ENCODE measurements around the gene DMXL1.

DMXL1 gene

GRCh38 chr5:119271758-119272730 is 201.2 kb downstream of the DMXL1 start:
- Histone ChIP-seq H3F3A (ENCODE audit: insufficient read depth, low read length) (peaks cover 33% of the 10 kb centered on the region), H2AFZ (ENCODE audit: low read length) (no peak overlapping the region), H3K36me3 (replicated peaks; ENCODE audit: insufficient read depth, low read length) (no peaks in the 10 kb centered on the region), H3K79me2 (ENCODE audit: low read length) (peaks cover 56% of the 10 kb centered on the region), H3K4me3 (ENCODE audit: low read length) (no peak overlapping the region), H3K9me2 (replicated peaks; ENCODE audit: insufficient read depth, low read length) (no peaks in the 10 kb centered on the region), H3K9ac (ENCODE audit: low read length) (no peak overlapping the region), H3K9me3 (replicated peaks; ENCODE audit: insufficient read depth, low read length) (no peaks in the 10 kb centered on the region), H3K4me1 (ENCODE audit: low read length) (peaks cover 40% of the 10 kb centered on the region), H3K27me3 (replicated peaks; ENCODE audit: insufficient read depth, low read length) (no peaks in the 10 kb centered on the region), H3K27ac (ENCODE audit: low read length) (no peak overlapping the region), H3K4me2 (ENCODE audit: low read depth, low read length) (no peak overlapping the region), H4K20me1 (ENCODE audit: insufficient read depth, low read length) (no peaks in the 10 kb centered on the region)
- TF ChIP-seq EZH2 (optimal IDR thresholded peaks at IDR 0.05; ENCODE audit: low read depth, low read length), result no peak
- no peak for TF ChIP-seq EZH2phosphoT487 (IDR thresholded peaks at IDR 0.05; ENCODE audit: low read length)
- no peak for TF ChIP-seq CTCF (IDR thresholded peaks at IDR 0.05; ENCODE audit: low read length)
- no peak for DNase-seq

GRCh38 chr5:119273391-119273839 is 202.5 kb downstream of the DMXL1 start:
- Histone ChIP-seq H3K9ac (ENCODE audit: low read length) (no peak overlapping the region), H3K4me1 (ENCODE audit: low read length) (peaks cover 52% of the 10 kb centered on the region), H2AFZ (ENCODE audit: low read length) (no peak overlapping the region), H3K27ac (ENCODE audit: low read length) (no peak overlapping the region), H3K9me2 (replicated peaks; ENCODE audit: insufficient read depth, low read length) (no peaks in the 10 kb centered on the region), H4K20me1 (ENCODE audit: insufficient read depth, low read length) (no peaks in the 10 kb centered on the region), H3K79me2 (ENCODE audit: low read length) (peaks cover 63% of the 10 kb centered on the region), H3K4me3 (ENCODE audit: low read length) (no peak overlapping the region), H3F3A (ENCODE audit: insufficient read depth, low read length) (peaks cover 39% of the 10 kb centered on the region), H3K9me3 (replicated peaks; ENCODE audit: insufficient read depth, low read length) (no peaks in the 10 kb centered on the region), H3K36me3 (replicated peaks; ENCODE audit: insufficient read depth, low read length) (no peaks in the 10 kb centered on the region), H3K27me3 (replicated peaks; ENCODE audit: insufficient read depth, low read length) (no peaks in the 10 kb centered on the region), H3K4me2 (ENCODE audit: low read depth, low read length) (no peak overlapping the region)
- no peak for DNase-seq
- TF ChIP-seq EZH2 (optimal IDR thresholded peaks at IDR 0.05; ENCODE audit: low read depth, low read length) (no peak), EZH2phosphoT487 (IDR thresholded peaks at IDR 0.05; ENCODE audit: low read length) (no peak), CTCF (IDR thresholded peaks at IDR 0.05; ENCODE audit: low read length) (no peak)

GRCh38 chr5:119274030-119274766 is 203.3 kb downstream of the DMXL1 start:
- H3K9ac ChIP-seq (ENCODE audit: low read length), result no peak overlapping the region
- no peaks in the 10 kb centered on the region for H3K9me3 ChIP-seq (replicated peaks; ENCODE audit: insufficient read depth, low read length)
- H3K4me3 ChIP-seq (ENCODE audit: low read length), result no peak overlapping the region
- no peak for TF ChIP-seq EZH2 (optimal IDR thresholded peaks at IDR 0.05; ENCODE audit: low read depth, low read length)
- TF ChIP-seq EZH2phosphoT487 (IDR thresholded peaks at IDR 0.05; ENCODE audit: low read length), result no peak
- TF ChIP-seq CTCF (IDR thresholded peaks at IDR 0.05; ENCODE audit: low read length), result no peak
- H4K20me1 ChIP-seq (ENCODE audit: insufficient read depth, low read length), result no peaks in the 10 kb centered on the region
- H2AFZ ChIP-seq (ENCODE audit: low read length), result no peak overlapping the region
- H3K27ac ChIP-seq (ENCODE audit: low read length), result peak overlapping the region; percentile 37; the same call in 1 of the 2 replicates
- DNase-seq, result no peak
- H3K9me2 ChIP-seq (replicated peaks; ENCODE audit: insufficient read depth, low read length), result no peaks in the 10 kb centered on the region
- H3K36me3 ChIP-seq (replicated peaks; ENCODE audit: insufficient read depth, low read length), result no peaks in the 10 kb centered on the region
- peaks cover 32% of the 10 kb centered on the region for H3F3A ChIP-seq (ENCODE audit: insufficient read depth, low read length)
- peak overlapping the region; percentile 49 for H3K4me2 ChIP-seq (ENCODE audit: low read depth, low read length)
- peaks cover 70% of the 10 kb centered on the region for H3K79me2 ChIP-seq (ENCODE audit: low read length)
- H3K4me1 ChIP-seq (ENCODE audit: low read length), result peaks cover 60% of the 10 kb centered on the region
- H3K27me3 ChIP-seq (replicated peaks; ENCODE audit: insufficient read depth, low read length), result no peaks in the 10 kb centered on the region
